MCF 10A (cell line): ENCODE data around the gene CYBRD1. TPM values are rescaled to one million over a fixed set of nuclear protein-coding genes. Genes with fewer than 3 reads are reported as not detected.

Experiments used
- BruUV-seq: library from RNA; stranded (reverse); fragments of 400-500 nt; replicated peaks from 2 replicates; lab custom pipeline; 2021; lab: Mats Ljungman, UMichigan
- CTCF ChIA-PET: fragments of 300-600 bp; sonication (Branson Sonifier 250); formaldehyde crosslinking; extraction: SDS; loops from one replicate; lab custom pipeline; 2021; ENCODE audit warnings: antibody characterized with exemption, inconsistent platforms; lab: Yijun Ruan, JAX
- POLR2A ChIA-PET: fragments of 300-600, 350-650 bp; sonication (Branson Sonifier 250); formaldehyde crosslinking; extraction: SDS; loops from one replicate; lab custom pipeline; 2020; ENCODE audit warnings: antibody characterized with exemption, inconsistent platforms; lab: Yijun Ruan, JAX
- DNase-seq: peaks from one replicate; pipeline ENCODE4 v3.0.0-alpha.2; 2018; ENCODE audit not compliant: unreplicated experiment
- H3K27ac Mint-ChIP-seq: one replicate; pipeline ENCODE4 v1.8.0; 2022; ENCODE audit warnings: mild to moderate bottlenecking, low read depth, mixed read lengths; ENCODE audit not compliant: unreplicated experiment
- H3K27me3 Mint-ChIP-seq: one replicate; pipeline ENCODE4 v1.8.0; 2022; ENCODE audit warnings: mixed read lengths; ENCODE audit not compliant: insufficient read depth, unreplicated experiment
- H3K36me3 Mint-ChIP-seq: one replicate; pipeline ENCODE4 v1.8.0; 2022; ENCODE audit warnings: mild to moderate bottlenecking, moderate library complexity, mixed read lengths; ENCODE audit not compliant: insufficient read depth, unreplicated experiment
- H3K4me1 Mint-ChIP-seq: one replicate; pipeline ENCODE4 v1.8.0; 2022; ENCODE audit warnings: mixed read lengths; ENCODE audit not compliant: insufficient read depth, unreplicated experiment
- H3K4me3 Mint-ChIP-seq: one replicate; pipeline ENCODE4 v1.8.0; 2022; ENCODE audit warnings: mild to moderate bottlenecking, moderate library complexity, mixed read lengths; ENCODE audit not compliant: unreplicated experiment
- H3K9me3 Mint-ChIP-seq: one replicate; pipeline ENCODE4 v1.8.0; 2022; ENCODE audit warnings: mixed read lengths; ENCODE audit not compliant: unreplicated experiment
- intact Hi-C: fragments of 100-400 bp; cut with micrococcal nuclease; formaldehyde crosslinking; loops from 2 replicates; pipeline ENCODE4 v1.14.1; 2022
- total RNA-seq: library from RNA; stranded (reverse); gene quantifications from 2 replicates; pipeline ENCODE4 v1.2.3, GENCODE V29; 2022
- TF ChIP-seq, protein P1 (sequence below): fragments of 200-600 bp; IDR thresholded peaks from one replicate; pipeline ENCODE4 v1.8.0; 2022; ENCODE audit warnings: antibody characterized with exemption, mild to moderate bottlenecking; ENCODE audit not compliant: unreplicated experiment

CYBRD1 gene
- total RNA-seq, 1 experiment from 2014 or later: 15.8 TPM

- Mint-ChIP-seq H3K27ac (no peak overlapping the region), H3K27me3 (no peaks in the 10 kb centered on the region), H3K4me3 (no peak overlapping the region), H3K4me1 (no peaks in the 10 kb centered on the region), H3K9me3 (no peaks in the 10 kb centered on the region), H3K36me3 (peaks cover 30% of the 10 kb centered on the region)
- ChIA-PET CTCF (interaction anchor here (0.6 kb wide), 1 partner anchor 52 kb away, joined by 3 read pairs; no protein-coding TSS in a partner anchor), POLR2A (interaction anchor here (0.5 kb wide), 1 partner anchor 494 kb away, joined by 5 read pairs; no protein-coding TSS in a partner anchor)
- intact Hi-C loops: no loop called here
- BruUV-seq: no TSS peak
- TF ChIP-seq, protein P1, sequence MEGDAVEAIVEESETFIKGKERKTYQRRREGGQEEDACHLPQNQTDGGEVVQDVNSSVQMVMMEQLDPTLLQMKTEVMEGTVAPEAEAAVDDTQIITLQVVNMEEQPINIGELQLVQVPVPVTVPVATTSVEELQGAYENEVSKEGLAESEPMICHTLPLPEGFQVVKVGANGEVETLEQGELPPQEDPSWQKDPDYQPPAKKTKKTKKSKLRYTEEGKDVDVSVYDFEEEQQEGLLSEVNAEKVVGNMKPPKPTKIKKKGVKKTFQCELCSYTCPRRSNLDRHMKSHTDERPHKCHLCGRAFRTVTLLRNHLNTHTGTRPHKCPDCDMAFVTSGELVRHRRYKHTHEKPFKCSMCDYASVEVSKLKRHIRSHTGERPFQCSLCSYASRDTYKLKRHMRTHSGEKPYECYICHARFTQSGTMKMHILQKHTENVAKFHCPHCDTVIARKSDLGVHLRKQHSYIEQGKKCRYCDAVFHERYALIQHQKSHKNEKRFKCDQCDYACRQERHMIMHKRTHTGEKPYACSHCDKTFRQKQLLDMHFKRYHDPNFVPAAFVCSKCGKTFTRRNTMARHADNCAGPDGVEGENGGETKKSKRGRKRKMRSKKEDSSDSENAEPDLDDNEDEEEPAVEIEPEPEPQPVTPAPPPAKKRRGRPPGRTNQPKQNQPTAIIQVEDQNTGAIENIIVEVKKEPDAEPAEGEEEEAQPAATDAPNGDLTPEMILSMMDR: no peak
- DNase-seq: no peak
Observed at GRCh38 chr2:171479154-171479814, 43.0 kb upstream of the CYBRD1 start.

GRCh38 chr2:171480908-171481307 lies 41.4 kb upstream of the CYBRD1 start:
- ChIA-PET POLR2A (no interaction called here), CTCF (interaction anchor here (0.6 kb wide), 1 partner anchor 1314 kb away, joined by 3 read pairs; no protein-coding TSS in a partner anchor)
- H3K36me3 Mint-ChIP-seq: peaks cover 22% of the 10 kb centered on the region
- no TSS peak for BruUV-seq
- DNase-seq: no peak
- H3K4me1 Mint-ChIP-seq: no peaks in the 10 kb centered on the region
- H3K4me3 Mint-ChIP-seq: no peak overlapping the region
- no peak overlapping the region for H3K27ac Mint-ChIP-seq
- H3K9me3 Mint-ChIP-seq: no peaks in the 10 kb centered on the region
- TF ChIP-seq, protein P1: no peak
- no peaks in the 10 kb centered on the region for H3K27me3 Mint-ChIP-seq
- intact Hi-C loops: no loop called here

- no peak for DNase-seq
- H3K4me1 Mint-ChIP-seq: no peaks in the 10 kb centered on the region
- H3K4me3 Mint-ChIP-seq: no peak overlapping the region
- POLR2A ChIA-PET: interaction anchor here (0.9 to 1.1 kb wide), 2 partner anchors 39 to 41 kb away, joined by 3 read pairs; partner anchors contain the start of gene CYBRD1
- CTCF ChIA-PET: interaction anchor here (0.6 kb wide), 2 partner anchors 436 to 1860 kb away, joined by 3 read pairs; no protein-coding TSS in a partner anchor
- no peaks in the 10 kb centered on the region for H3K27me3 Mint-ChIP-seq
- no TSS peak for BruUV-seq
- H3K9me3 Mint-ChIP-seq: no peaks in the 10 kb centered on the region
- TF ChIP-seq, protein P1: no peak
- peaks cover 22% of the 10 kb centered on the region for H3K36me3 Mint-ChIP-seq
- H3K27ac Mint-ChIP-seq: no peak overlapping the region
- intact Hi-C loops: no loop called here
Observed at GRCh38 chr2:171482308-171482707, 40.0 kb upstream of the CYBRD1 start.

- no TSS peak for BruUV-seq
- H3K27ac Mint-ChIP-seq: no peak overlapping the region
- no peaks in the 10 kb centered on the region for H3K9me3 Mint-ChIP-seq
- no peak overlapping the region for H3K4me3 Mint-ChIP-seq
- H3K27me3 Mint-ChIP-seq: no peaks in the 10 kb centered on the region
- H3K4me1 Mint-ChIP-seq: no peaks in the 10 kb centered on the region
- TF ChIP-seq, protein P1: no peak
- intact Hi-C loops: no loop called here
- peaks cover 21% of the 10 kb centered on the region for H3K36me3 Mint-ChIP-seq
- no peak for DNase-seq
- ChIA-PET POLR2A (interaction anchor here (0.9 to 1.1 kb wide), 2 partner anchors 39 to 40 kb away, joined by 3 read pairs; partner anchors contain the start of gene CYBRD1), CTCF (interaction anchor here (0.6 kb wide), 1 partner anchor 1860 kb away, joined by 3 read pairs; no protein-coding TSS in a partner anchor)
Observed at GRCh38 chr2:171482877-171483276, 39.4 kb upstream of the CYBRD1 start.
